Activated CD8-positive, alpha-beta T cell treated with anti-CD3 and anti-CD28 coated beads for 36 hours (primary cell): Measurements from ENCODE around the gene FRRS1. TPM values are rescaled to one million over a fixed set of nuclear protein-coding genes. Genes with fewer than 3 reads are reported as not detected.

Experiments used
- ATAC-seq: fragments of 200-7000 bp; cut with Tn5 transposase; one replicate; pipeline ENCODE4 v1.10.0; 2021; ENCODE audit warnings: mild to moderate bottlenecking, moderate library complexity
- CTCF ChIA-PET: fragments of 350-600 bp; sonication (Branson Sonifier 250); formaldehyde crosslinking; loops from one replicate; lab custom pipeline; 2021; ENCODE audit warnings: antibody characterized with exemption; lab: Charles Lee
- POLR2A ChIA-PET: fragments of 350-600 bp; sonication (Branson Sonifier 250); formaldehyde crosslinking; loops from one replicate; lab custom pipeline; 2021; ENCODE audit warnings: antibody characterized with exemption; lab: Charles Lee
- DNase-seq: peaks from one replicate; pipeline ENCODE4 v3.0.0-alpha.2; 2020
- H3K27ac Mint-ChIP-seq: one replicate; pipeline ENCODE4 v1.8.0; 2021; ENCODE audit warnings: mild to moderate bottlenecking, mixed read lengths
- H3K27me3 Mint-ChIP-seq: one replicate; pipeline ENCODE4 v1.8.0; 2021; ENCODE audit warnings: mixed read lengths
- H3K36me3 Mint-ChIP-seq: one replicate; pipeline ENCODE4 v1.8.0; 2021; ENCODE audit warnings: low read depth, mixed read lengths
- H3K4me1 Mint-ChIP-seq: one replicate; pipeline ENCODE4 v1.8.0; 2021; ENCODE audit warnings: low read depth, mixed read lengths
- H3K4me3 Mint-ChIP-seq: one replicate; pipeline ENCODE4 v1.8.0; 2021; ENCODE audit warnings: mild to moderate bottlenecking, moderate library complexity, mixed read lengths
- H3K9me3 Mint-ChIP-seq: one replicate; pipeline ENCODE4 v1.8.0; 2021; ENCODE audit warnings: mixed read lengths
- intact Hi-C: fragments of 100-400 bp; cut with micrococcal nuclease; formaldehyde crosslinking; loops from one replicate; pipeline ENCODE4 v1.10.0; 2022
- total RNA-seq, 2 experiments: library from RNA; stranded (reverse); gene quantifications; one replicate each; pipeline ENCODE4 v1.2.3, GENCODE V29; 2021
- TF ChIP-seq, protein P1 (sequence below): fragments of 200-600 bp; IDR thresholded peaks from one replicate; pipeline ENCODE4 v1.8.0; 2022; ENCODE audit warnings: antibody characterized with exemption, mild to moderate bottlenecking

Gene FRRS1
- total RNA-seq, 2 experiments from 2014 or later = 4.0 to 4.2 TPM

DNA sequence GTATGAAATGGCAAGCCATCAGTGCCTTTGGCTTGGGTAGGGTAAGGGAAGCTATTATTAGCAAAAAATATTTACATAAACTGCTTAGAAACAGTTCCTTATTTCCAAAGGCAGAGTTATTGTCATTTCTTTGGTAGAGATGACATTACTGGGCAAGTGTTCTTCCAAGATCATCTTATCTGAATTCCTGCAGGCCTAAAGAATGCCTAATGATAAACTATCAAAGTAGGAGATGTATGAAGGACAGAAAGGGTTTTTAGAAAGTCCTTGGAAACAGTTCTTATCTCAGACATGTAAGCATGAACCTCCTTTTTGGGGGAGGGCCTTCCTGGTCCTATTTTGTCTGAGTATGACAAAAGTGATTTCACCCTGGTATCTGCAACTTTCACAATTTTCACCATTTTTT lies 5.1 kb upstream of the FRRS1 start:
- H3K36me3 Mint-ChIP-seq = no peaks in the 10 kb centered on the region
- CTCF ChIA-PET = no interaction called here

GRCh38 chr1:99768524-99769245 lies 2.2 kb upstream of the FRRS1 start:
- no peak for ATAC-seq
- TF ChIP-seq, protein P1, sequence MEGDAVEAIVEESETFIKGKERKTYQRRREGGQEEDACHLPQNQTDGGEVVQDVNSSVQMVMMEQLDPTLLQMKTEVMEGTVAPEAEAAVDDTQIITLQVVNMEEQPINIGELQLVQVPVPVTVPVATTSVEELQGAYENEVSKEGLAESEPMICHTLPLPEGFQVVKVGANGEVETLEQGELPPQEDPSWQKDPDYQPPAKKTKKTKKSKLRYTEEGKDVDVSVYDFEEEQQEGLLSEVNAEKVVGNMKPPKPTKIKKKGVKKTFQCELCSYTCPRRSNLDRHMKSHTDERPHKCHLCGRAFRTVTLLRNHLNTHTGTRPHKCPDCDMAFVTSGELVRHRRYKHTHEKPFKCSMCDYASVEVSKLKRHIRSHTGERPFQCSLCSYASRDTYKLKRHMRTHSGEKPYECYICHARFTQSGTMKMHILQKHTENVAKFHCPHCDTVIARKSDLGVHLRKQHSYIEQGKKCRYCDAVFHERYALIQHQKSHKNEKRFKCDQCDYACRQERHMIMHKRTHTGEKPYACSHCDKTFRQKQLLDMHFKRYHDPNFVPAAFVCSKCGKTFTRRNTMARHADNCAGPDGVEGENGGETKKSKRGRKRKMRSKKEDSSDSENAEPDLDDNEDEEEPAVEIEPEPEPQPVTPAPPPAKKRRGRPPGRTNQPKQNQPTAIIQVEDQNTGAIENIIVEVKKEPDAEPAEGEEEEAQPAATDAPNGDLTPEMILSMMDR = no peak
- ChIA-PET POLR2A (no interaction called here), CTCF (no interaction called here)
- Mint-ChIP-seq H3K27me3 (peaks cover 7% of the 10 kb centered on the region), H3K4me3 (no peak overlapping the region), H3K9me3 (no peaks in the 10 kb centered on the region), H3K27ac (no peak overlapping the region), H3K36me3 (no peaks in the 10 kb centered on the region), H3K4me1 (peaks cover 9% of the 10 kb centered on the region)
- DNase-seq = no peak
- intact Hi-C loops = no loop called here

More for the DNA sequence above, 5.1 kb upstream of the FRRS1 start:
- Mint-ChIP-seq H3K27me3 (peaks cover 9% of the 10 kb centered on the region), H3K4me3 (no peak overlapping the region), H3K4me1 (peaks cover 2% of the 10 kb centered on the region), H3K27ac (no peak overlapping the region), H3K9me3 (no peaks in the 10 kb centered on the region)
- POLR2A ChIA-PET = no interaction called here
- TF ChIP-seq, protein P1 = no peak
- intact Hi-C loops = no loop called here
- ATAC-seq (no peak), DNase-seq (no peak)

GRCh38 chr1:99768104-99768503 lies 1.7 kb upstream of the FRRS1 start:
- intact Hi-C loops = no loop called here
- no peak for ATAC-seq
- Mint-ChIP-seq H3K4me3 (no peak overlapping the region), H3K27ac (no peak overlapping the region), H3K4me1 (peaks cover 9% of the 10 kb centered on the region), H3K27me3 (peaks cover 7% of the 10 kb centered on the region), H3K9me3 (no peaks in the 10 kb centered on the region), H3K36me3 (no peaks in the 10 kb centered on the region)
- TF ChIP-seq, protein P1 = no peak
- CTCF ChIA-PET = no interaction called here
- no peak for DNase-seq
- POLR2A ChIA-PET = no interaction called here

DNA sequence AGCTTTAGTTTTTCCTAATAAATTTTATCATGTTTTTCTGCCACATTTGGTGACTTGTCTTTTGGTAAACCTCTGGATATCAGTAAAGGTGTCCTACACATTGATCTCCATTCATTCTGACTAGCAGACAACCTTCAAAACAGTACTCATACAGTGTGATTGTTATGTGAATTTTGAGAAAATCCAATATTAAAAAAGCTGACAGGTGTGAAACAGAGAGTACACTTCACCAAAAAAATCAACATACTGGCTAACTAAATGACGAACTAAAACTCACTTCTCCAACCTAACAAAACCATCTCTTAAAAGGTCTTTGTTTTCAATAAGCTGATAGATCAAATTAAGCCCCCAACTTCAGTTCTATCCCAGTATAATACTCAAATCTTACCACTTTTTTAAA lies 1.5 kb downstream of the FRRS1 start:
- DNase-seq (no peak), ATAC-seq (no peak)
- CTCF ChIA-PET = interaction anchor here (2.0 kb wide), 1 partner anchor 10 kb away, joined by 9 read pairs; no protein-coding TSS in a partner anchor
- Mint-ChIP-seq H3K4me1 (peaks cover 9% of the 10 kb centered on the region), H3K4me3 (peak overlapping the region; percentile 6), H3K9me3 (no peaks in the 10 kb centered on the region), H3K27me3 (peaks cover 5% of the 10 kb centered on the region), H3K36me3 (no peaks in the 10 kb centered on the region), H3K27ac (no peak overlapping the region)
- POLR2A ChIA-PET = interaction anchor here (1.2 kb wide), 1 partner anchor 13 kb away, joined by 3 read pairs; no protein-coding TSS in a partner anchor
- TF ChIP-seq, protein P1 = no peak
- intact Hi-C loops = no loop called here

GRCh38 chr1:99764439-99764838 lies 2.0 kb downstream of the FRRS1 start:
- H3K4me1 Mint-ChIP-seq = peaks cover 9% of the 10 kb centered on the region
- POLR2A ChIA-PET = no interaction called here
- H3K27me3 Mint-ChIP-seq = peaks cover 5% of the 10 kb centered on the region
- no peak overlapping the region for H3K27ac Mint-ChIP-seq
- H3K9me3 Mint-ChIP-seq = peaks cover 3% of the 10 kb centered on the region
- TF ChIP-seq, protein P1 = no peak
- intact Hi-C loops = no loop called here
- DNase-seq (no peak), ATAC-seq (no peak)
- CTCF ChIA-PET = no interaction called here
- H3K36me3 Mint-ChIP-seq = peaks cover 2% of the 10 kb centered on the region
- no peak overlapping the region for H3K4me3 Mint-ChIP-seq
